Measurements from ENCODE around the gene PHF3.

DNA sequence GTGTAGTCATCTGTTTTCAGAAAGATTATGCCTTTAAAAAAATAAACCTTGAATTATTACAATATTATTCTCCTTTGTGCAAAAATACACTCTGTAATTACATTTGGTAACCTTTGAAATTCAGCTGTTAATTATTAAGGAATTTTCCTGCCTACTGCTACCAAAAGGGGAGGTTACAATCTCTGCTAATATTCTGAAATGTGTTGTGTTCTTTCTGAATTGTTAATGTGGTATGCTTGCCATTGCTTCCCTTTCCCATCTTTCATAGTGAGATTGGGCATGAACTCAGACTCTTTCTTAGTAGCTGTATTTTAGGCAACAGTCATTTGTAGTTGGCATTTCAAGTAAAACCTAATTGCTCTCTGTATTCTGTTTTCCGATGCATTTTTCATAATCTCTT lies 73.0 kb downstream of the PHF3 start:
- TF ChIP-seq, protein P1, sequence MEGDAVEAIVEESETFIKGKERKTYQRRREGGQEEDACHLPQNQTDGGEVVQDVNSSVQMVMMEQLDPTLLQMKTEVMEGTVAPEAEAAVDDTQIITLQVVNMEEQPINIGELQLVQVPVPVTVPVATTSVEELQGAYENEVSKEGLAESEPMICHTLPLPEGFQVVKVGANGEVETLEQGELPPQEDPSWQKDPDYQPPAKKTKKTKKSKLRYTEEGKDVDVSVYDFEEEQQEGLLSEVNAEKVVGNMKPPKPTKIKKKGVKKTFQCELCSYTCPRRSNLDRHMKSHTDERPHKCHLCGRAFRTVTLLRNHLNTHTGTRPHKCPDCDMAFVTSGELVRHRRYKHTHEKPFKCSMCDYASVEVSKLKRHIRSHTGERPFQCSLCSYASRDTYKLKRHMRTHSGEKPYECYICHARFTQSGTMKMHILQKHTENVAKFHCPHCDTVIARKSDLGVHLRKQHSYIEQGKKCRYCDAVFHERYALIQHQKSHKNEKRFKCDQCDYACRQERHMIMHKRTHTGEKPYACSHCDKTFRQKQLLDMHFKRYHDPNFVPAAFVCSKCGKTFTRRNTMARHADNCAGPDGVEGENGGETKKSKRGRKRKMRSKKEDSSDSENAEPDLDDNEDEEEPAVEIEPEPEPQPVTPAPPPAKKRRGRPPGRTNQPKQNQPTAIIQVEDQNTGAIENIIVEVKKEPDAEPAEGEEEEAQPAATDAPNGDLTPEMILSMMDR (IDR thresholded peaks at IDR 0.05; ENCODE audit: insufficient read depth, low read depth, low read length): no peak
- TF ChIP-seq EZH2 (IDR thresholded peaks at IDR 0.05; ENCODE audit: insufficient read depth, low read length): no peak

Data from astrocyte (in vitro differentiated cells and primary cell).